LNCAP (cell line): ENCODE data around the gene ABCB6.

ENCODE experiments used
- TF ChIP-seq, protein P1 (sequence below): fragments of 450-650 bp; IDR thresholded peaks from 2 replicates; pipeline ENCODE4 v1.5.1; 2017; ENCODE audit warnings: mild to moderate bottlenecking

ABCB6 gene

DNA sequence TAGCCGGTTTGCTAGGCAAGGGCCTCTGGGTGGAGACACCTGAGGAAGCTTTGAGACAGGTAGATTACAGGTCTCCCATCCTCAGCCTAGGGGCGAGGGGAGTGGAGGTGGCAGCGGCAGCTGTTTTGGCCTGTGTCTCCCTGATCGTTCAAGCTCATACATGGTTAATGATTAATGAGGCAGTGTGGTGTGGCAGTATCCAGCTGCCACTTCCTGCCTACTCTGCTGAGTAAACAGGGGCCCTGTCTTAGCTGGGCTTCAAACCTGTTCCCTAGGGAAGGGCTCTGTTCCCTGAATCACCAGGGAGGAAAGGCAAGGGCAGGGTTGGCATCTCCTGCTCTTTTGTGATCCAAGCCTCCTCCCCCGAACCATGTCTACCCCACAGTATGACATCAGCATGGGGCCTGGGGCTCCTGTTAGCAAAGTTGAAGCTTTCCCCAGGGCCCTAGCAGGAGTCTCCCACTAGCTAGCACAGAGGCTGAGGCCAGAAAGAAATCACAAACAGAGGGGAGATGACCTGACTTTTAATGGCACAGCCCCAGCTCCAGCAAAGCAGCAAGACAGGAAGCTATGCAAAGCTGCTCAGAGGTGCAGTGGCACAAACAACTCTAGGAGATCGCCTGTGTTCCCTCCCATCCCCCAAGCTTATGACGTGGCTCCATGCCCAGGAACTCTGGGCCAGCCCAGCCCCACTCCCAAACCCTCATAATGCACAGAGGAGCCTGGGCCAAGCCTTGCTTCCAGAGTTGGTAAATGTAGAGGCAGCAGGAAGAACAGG is 30.6 kb upstream of the ABCB6 start:
- TF ChIP-seq, protein P1, sequence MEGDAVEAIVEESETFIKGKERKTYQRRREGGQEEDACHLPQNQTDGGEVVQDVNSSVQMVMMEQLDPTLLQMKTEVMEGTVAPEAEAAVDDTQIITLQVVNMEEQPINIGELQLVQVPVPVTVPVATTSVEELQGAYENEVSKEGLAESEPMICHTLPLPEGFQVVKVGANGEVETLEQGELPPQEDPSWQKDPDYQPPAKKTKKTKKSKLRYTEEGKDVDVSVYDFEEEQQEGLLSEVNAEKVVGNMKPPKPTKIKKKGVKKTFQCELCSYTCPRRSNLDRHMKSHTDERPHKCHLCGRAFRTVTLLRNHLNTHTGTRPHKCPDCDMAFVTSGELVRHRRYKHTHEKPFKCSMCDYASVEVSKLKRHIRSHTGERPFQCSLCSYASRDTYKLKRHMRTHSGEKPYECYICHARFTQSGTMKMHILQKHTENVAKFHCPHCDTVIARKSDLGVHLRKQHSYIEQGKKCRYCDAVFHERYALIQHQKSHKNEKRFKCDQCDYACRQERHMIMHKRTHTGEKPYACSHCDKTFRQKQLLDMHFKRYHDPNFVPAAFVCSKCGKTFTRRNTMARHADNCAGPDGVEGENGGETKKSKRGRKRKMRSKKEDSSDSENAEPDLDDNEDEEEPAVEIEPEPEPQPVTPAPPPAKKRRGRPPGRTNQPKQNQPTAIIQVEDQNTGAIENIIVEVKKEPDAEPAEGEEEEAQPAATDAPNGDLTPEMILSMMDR: no peak

DNA sequence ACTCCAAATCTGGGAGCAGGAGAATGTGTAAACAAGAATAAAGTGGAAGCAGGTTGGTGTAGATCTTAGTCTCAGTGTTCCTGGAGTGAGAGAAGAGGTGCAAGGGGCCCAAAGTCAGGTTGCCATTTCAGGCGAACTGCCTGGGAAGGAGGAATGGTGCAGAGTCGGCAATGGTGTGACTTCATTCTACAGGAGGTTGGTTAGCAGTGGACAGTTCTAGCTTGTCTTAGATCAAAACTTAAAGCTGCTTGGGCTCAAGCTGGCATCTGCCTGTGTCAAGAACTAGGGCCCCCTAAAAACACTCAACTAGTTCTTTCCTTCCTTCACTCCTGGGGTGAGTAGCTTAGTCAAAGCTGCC is 30.1 kb upstream of the ABCB6 start:
- TF ChIP-seq, protein P1: no peak

DNA sequence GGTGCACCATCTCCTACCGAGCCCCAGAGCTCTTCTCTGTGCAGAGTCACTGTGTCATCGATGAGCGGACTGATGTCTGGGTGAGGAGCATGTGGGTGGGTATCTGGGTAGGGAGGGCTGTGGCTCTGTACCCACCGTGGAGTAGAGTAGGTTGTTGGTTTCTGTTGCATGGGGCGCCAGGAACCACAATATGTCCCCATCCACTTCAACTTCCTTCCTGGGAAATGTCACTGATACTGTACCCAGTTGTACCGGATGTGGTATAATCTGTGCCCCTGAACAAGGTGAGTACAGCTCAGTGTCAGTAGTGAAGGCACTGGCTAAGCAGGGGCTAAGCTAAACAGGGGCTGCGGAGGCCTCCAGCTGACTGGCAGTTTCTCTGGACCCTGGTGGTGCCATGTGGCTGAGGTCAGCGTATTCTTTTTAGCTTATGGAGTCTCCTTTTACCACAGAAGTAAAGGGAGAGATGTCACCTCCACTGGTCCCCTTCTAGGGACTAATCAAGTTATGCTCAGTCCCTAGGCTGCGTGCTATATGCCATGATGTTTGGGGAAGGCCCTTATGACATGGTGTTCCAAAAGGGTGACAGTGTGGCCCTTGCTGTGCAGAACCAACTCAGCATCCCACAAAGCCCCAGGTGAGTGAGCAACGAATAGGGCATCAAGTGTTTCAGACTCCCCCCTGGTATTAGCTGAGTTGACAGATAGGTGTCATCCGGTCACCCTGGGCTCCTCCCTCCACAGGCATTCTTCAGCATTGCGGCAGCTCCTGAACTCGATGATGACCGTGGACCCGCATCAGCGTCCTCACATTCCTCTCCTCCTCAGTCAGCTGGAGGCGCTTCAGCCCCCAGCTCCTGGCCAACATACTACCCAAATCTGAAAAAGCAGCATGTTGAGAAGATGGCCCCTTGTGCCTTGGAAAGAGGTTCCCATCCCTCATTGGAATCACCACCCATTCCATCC is 29.2 kb upstream of the ABCB6 start:
- TF ChIP-seq, protein P1: no peak

DNA sequence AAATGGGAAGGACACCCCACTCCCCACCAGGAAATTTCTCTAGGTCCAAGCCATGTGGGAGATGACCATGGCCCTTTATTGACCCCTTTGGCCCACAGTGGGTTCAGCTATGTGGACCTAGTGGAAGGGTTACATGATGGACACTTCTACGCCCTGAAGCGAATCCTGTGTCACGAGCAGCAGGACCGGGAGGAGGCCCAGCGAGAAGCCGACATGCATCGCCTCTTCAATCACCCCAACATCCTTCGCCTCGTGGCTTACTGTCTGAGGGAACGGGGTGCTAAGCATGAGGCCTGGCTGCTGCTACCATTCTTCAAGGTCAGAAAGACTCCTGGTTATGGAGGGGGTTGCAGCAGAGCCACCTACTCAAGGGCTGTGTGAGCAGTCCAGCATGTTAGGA is 27.8 kb upstream of the ABCB6 start:
- TF ChIP-seq, protein P1: no peak

DNA sequence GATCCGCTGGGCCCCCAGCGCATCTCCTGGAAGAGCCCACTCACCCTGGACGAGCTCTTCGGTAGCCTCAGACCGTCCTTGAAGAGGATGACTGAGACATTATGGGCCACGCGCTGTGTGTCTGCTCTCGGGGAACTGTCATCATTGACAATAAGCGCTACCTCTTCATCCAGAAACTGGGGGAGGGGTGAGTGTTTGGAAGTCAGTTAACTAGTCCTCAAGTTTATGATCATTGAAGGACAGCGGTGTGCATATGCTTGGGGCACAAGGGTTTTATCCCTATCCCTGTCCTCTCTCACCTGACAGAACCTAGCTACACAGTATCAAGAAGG is 27.1 kb upstream of the ABCB6 start:
- TF ChIP-seq, protein P1: no peak

DNA sequence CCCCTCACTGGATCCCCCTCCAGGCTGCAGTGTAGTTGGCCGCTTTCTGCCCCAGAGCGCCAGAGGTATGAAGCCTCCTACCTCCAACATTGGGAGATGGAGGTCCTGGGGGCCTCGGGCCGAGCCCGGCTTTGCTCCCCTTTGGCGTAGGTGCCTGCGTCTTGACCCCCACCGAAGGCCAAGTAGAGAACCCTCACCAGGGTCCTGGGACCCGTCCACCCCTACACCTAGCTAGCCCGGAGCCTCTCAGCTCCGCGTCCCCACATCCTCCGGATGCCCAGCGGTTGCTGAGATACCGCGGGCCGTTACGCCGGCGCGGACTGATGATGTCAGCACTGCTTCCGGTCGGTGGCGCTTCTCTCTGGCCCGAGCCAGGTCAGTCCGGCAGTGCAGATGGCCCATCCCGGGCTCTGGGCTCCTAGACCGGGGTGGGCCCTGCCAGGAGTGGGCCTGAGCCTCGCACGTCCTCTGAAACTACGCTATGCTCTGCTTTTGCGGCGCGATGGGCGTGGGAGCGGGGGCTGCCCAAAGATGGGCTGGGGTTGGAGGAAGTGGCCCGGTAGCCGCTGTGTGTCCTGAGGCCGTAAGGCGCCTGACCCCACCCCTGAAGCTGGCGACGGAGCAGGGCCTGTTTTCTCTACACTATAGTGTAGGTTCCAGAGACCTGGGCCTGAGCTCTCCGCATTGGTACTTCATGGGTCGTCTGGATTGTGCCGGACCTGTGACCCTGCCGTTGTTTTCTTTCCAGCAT is 26.6 kb upstream of the ABCB6 start, which contains the start of the genes GLB1L and STK16:
TSS of gene GLB1L (minus strand) at position 297 of the 751 bp plus-strand sequence. CDS start 1,871 bp downstream, outside the sequence.
TSS of gene STK16 (plus strand) at position 332 of the 751 bp plus-strand sequence. CDS start 521 bp downstream, outside the sequence.
- TF ChIP-seq, protein P1: no peak

DNA sequence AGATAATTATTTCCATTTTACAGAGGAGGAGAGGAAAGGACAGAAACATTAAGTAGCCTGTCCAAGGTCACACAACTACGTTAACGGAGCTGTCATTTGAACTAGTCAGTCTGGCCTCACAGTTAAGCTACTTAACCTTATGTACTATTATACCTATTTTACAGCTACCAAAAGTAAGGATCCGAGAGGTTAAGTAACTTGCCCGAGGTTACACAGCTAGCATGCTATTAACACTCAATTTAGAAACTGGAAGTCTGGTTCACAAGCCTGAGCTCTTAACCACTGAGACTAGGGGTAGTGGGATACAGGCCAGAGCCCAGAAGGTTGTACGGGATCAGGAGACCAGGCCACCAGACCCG is 26.0 kb upstream of the ABCB6 start:
- TF ChIP-seq, protein P1: no peak
